CD8-positive, alpha-beta memory T cell (primary cell): ENCODE data around the gene SEMA3A. TPM values are rescaled to one million over a fixed set of nuclear protein-coding genes. Genes with fewer than 3 reads are reported as not detected.
A peak's percentile ranks its signal among the peaks of the same experiment; 100 is the strongest.

Source experiments
- CTCF ChIA-PET: fragments of 350-600 bp; sonication (Branson Sonifier 250); formaldehyde crosslinking; loops from one replicate; lab custom pipeline; 2021; ENCODE audit warnings: antibody characterized with exemption; lab: Charles Lee
- POLR2A ChIA-PET: fragments of 350-600 bp; sonication (Branson Sonifier 250); formaldehyde crosslinking; loops from one replicate; lab custom pipeline; 2021; ENCODE audit warnings: antibody characterized with exemption; lab: Charles Lee
- DNase-seq, 5 donors: peaks; one replicate each; pipeline versions ENCODE4 v3.0.0 to v3.0.0-alpha.2; 2020 to 2022; ENCODE audit warnings: mixed read lengths in 1 of 5
- H3K27ac ChIP-seq: one replicate; pipeline ENCODE4 v1.7.0; 2013; ENCODE audit warnings: low read depth, mild to moderate bottlenecking, low read length, moderate library complexity
- H3K27me3 ChIP-seq: 2 replicates; pipeline ENCODE4 v1.7.0; 2013; ENCODE audit warnings: low read length, mild to moderate bottlenecking; ENCODE audit not compliant: insufficient read depth, poor library complexity, severe bottlenecking
- H3K36me3 ChIP-seq: 2 replicates; pipeline ENCODE4 v1.7.0; 2013; ENCODE audit warnings: mild to moderate bottlenecking, low read length, moderate library complexity; ENCODE audit not compliant: insufficient read depth
- H3K4me1 ChIP-seq: 2 replicates; pipeline ENCODE4 v1.7.0; 2013; ENCODE audit warnings: mild to moderate bottlenecking, low read length, moderate library complexity; ENCODE audit not compliant: insufficient read depth
- H3K4me3 ChIP-seq: 2 replicates; pipeline ENCODE4 v1.7.0; 2013; ENCODE audit warnings: mild to moderate bottlenecking, low read length
- H3K9me3 ChIP-seq: 2 replicates; pipeline ENCODE4 v1.7.0; 2013; ENCODE audit warnings: mild to moderate bottlenecking, low read length
- H3K27ac Mint-ChIP-seq, 8 donors: one replicate each; pipeline ENCODE4 v1.8.0; 2020 to 2021; ENCODE audit warnings: mixed read lengths in 8 of 8, mild to moderate bottlenecking in 6 of 8, inconsistent platforms in 3 of 8, moderate library complexity in 3 of 8
- H3K27me3 Mint-ChIP-seq, 2 donors: one replicate each; pipeline ENCODE4 v1.8.0; 2020 to 2021; ENCODE audit warnings: mixed read lengths in 2 of 2, mild to moderate bottlenecking in 1 of 2, moderate library complexity in 1 of 2
- H3K36me3 Mint-ChIP-seq, 3 donors: one replicate each; pipeline ENCODE4 v1.8.0; 2020 to 2021; ENCODE audit warnings: mixed read lengths in 3 of 3, inconsistent platforms in 1 of 3, mild to moderate bottlenecking in 1 of 3
- H3K4me1 Mint-ChIP-seq, 3 donors: one replicate each; pipeline ENCODE4 v1.8.0; 2020 to 2021; ENCODE audit warnings: mixed read lengths in 3 of 3, inconsistent platforms in 1 of 3, mild to moderate bottlenecking in 1 of 3
- H3K4me3 Mint-ChIP-seq, 7 donors: one replicate each; pipeline ENCODE4 v1.8.0; 2020 to 2021; ENCODE audit warnings: mixed read lengths in 7 of 7, mild to moderate bottlenecking in 6 of 7, moderate library complexity in 4 of 7, inconsistent platforms in 2 of 7
- H3K9me3 Mint-ChIP-seq, 5 donors: one replicate each; pipeline ENCODE4 v1.8.0; 2020 to 2022; ENCODE audit warnings: mixed read lengths in 5 of 5, mild to moderate bottlenecking in 3 of 5, moderate library complexity in 2 of 5, inconsistent platforms in 1 of 5
- polyA plus RNA-seq: library from polyadenylated mRNA; unstranded; fragments of 300-500 nt; fragmentation: Illumina TruSeq; gene quantifications from one replicate; pipeline ENCODE4 v1.2.3, GENCODE V29; 2021
- total RNA-seq, 2 experiments: library from RNA; stranded (reverse); gene quantifications; one replicate each; pipeline ENCODE4 v1.2.3, GENCODE V29; 2021

Gene SEMA3A
- total and polyA plus RNA-seq, 3 experiments from 2014 or later, result not detected

- Mint-ChIP-seq H3K4me1 (no peaks in the 10 kb centered on the region), H3K36me3 (peaks cover 0 to 2% (median 0%) of the 10 kb centered on the region in 3 donors), H3K9me3 (peaks cover 2 to 11% (median 7%) of the 10 kb centered on the region in 5 donors), H3K27ac (no peak overlapping the region), H3K27me3 (no peaks in the 10 kb centered on the region), H3K4me3 (no peak overlapping the region)
- Histone ChIP-seq H3K4me1 (no peaks in the 10 kb centered on the region), H3K9me3 (no peaks in the 10 kb centered on the region), H3K36me3 (no peaks in the 10 kb centered on the region), H3K4me3 (no peak overlapping the region), H3K27me3 (no peaks in the 10 kb centered on the region), H3K27ac (no peak overlapping the region)
- CTCF ChIA-PET, result no interaction called here
- POLR2A ChIA-PET, result interaction anchor here (0.6 kb wide), 1 partner anchor 196 kb away, joined by 3 read pairs; no protein-coding TSS in a partner anchor
- peak in 1 of 5 donors; percentile 47 for DNase-seq
Observed at GRCh38 chr7:83936056-83936708, 258.4 kb downstream of the SEMA3A start.

- H3K36me3 ChIP-seq, result no peaks in the 10 kb centered on the region
- ChIA-PET CTCF (no interaction called here), POLR2A (no interaction called here)
- Mint-ChIP-seq H3K4me1 (no peaks in the 10 kb centered on the region), H3K4me3 (no peak overlapping the region), H3K27me3 (no peaks in the 10 kb centered on the region), H3K27ac (no peak overlapping the region), H3K9me3 (peaks cover 0 to 11% (median 6%) of the 10 kb centered on the region in 5 donors), H3K36me3 (peaks cover 0 to 2% (median 0%) of the 10 kb centered on the region in 3 donors)
- H3K4me3 ChIP-seq, result no peak overlapping the region
- DNase-seq, result no peak
- H3K4me1 ChIP-seq, result no peaks in the 10 kb centered on the region
- no peaks in the 10 kb centered on the region for H3K27me3 ChIP-seq
- no peaks in the 10 kb centered on the region for H3K9me3 ChIP-seq
- H3K27ac ChIP-seq, result no peak overlapping the region
Observed at GRCh38 chr7:83934118-83934734, 260.4 kb downstream of the SEMA3A start.

- H3K9me3 Mint-ChIP-seq, result peaks cover 0 to 9% (median 3%) of the 10 kb centered on the region in 5 donors
- no peak for DNase-seq
- H3K27ac Mint-ChIP-seq, result no peak overlapping the region
- no peak overlapping the region for H3K4me3 Mint-ChIP-seq
- no peaks in the 10 kb centered on the region for H3K4me1 ChIP-seq
- H3K36me3 ChIP-seq, result no peaks in the 10 kb centered on the region
- H3K4me1 Mint-ChIP-seq, result no peaks in the 10 kb centered on the region
- no peak overlapping the region for H3K4me3 ChIP-seq
- H3K27me3 Mint-ChIP-seq, result no peaks in the 10 kb centered on the region
- peaks cover 0 to 2% (median 0%) of the 10 kb centered on the region in 3 donors for H3K36me3 Mint-ChIP-seq
- ChIA-PET POLR2A (no interaction called here), CTCF (no interaction called here)
- no peaks in the 10 kb centered on the region for H3K9me3 ChIP-seq
- H3K27me3 ChIP-seq, result no peaks in the 10 kb centered on the region
- no peak overlapping the region for H3K27ac ChIP-seq
Observed at GRCh38 chr7:83931968-83932367, 262.6 kb downstream of the SEMA3A start.

- no peaks in the 10 kb centered on the region for H3K27me3 ChIP-seq
- no peaks in the 10 kb centered on the region for H3K36me3 ChIP-seq
- no peaks in the 10 kb centered on the region for H3K4me1 Mint-ChIP-seq
- no peak overlapping the region for H3K27ac Mint-ChIP-seq
- no peak overlapping the region for H3K4me3 ChIP-seq
- no peak overlapping the region for H3K4me3 Mint-ChIP-seq
- DNase-seq, result no peak
- peaks cover 1 to 12% (median 4%) of the 10 kb centered on the region in 5 donors for H3K9me3 Mint-ChIP-seq
- ChIA-PET CTCF (no interaction called here), POLR2A (no interaction called here)
- H3K27ac ChIP-seq, result no peak overlapping the region
- no peaks in the 10 kb centered on the region for H3K36me3 Mint-ChIP-seq
- no peaks in the 10 kb centered on the region for H3K4me1 ChIP-seq
- H3K9me3 ChIP-seq, result no peaks in the 10 kb centered on the region
- no peaks in the 10 kb centered on the region for H3K27me3 Mint-ChIP-seq
Observed at GRCh38 chr7:83930262-83930661, 264.3 kb downstream of the SEMA3A start.

- H3K4me1 Mint-ChIP-seq, result no peaks in the 10 kb centered on the region
- no peak overlapping the region for H3K27ac Mint-ChIP-seq
- Histone ChIP-seq H3K27ac (no peak overlapping the region), H3K27me3 (no peaks in the 10 kb centered on the region), H3K36me3 (no peaks in the 10 kb centered on the region), H3K4me3 (no peak overlapping the region), H3K4me1 (no peaks in the 10 kb centered on the region), H3K9me3 (no peaks in the 10 kb centered on the region)
- no peak overlapping the region for H3K4me3 Mint-ChIP-seq
- POLR2A ChIA-PET, result no interaction called here
- H3K36me3 Mint-ChIP-seq, result no peaks in the 10 kb centered on the region
- H3K9me3 Mint-ChIP-seq, result peaks cover 0 to 8% (median 5%) of the 10 kb centered on the region in 5 donors
- CTCF ChIA-PET, result no interaction called here
- DNase-seq, result no peak
- H3K27me3 Mint-ChIP-seq, result no peaks in the 10 kb centered on the region
Observed at GRCh38 chr7:83925860-83926259, 268.7 kb downstream of the SEMA3A start.

- H3K9me3 Mint-ChIP-seq, result peaks cover 1 to 26% (median 9%) of the 10 kb centered on the region in 5 donors
- H3K27me3 ChIP-seq, result no peaks in the 10 kb centered on the region
- no peak overlapping the region for H3K27ac Mint-ChIP-seq
- no peaks in the 10 kb centered on the region for H3K36me3 ChIP-seq
- ChIA-PET POLR2A (no interaction called here), CTCF (no interaction called here)
- no peaks in the 10 kb centered on the region for H3K4me1 ChIP-seq
- no peaks in the 10 kb centered on the region for H3K4me1 Mint-ChIP-seq
- no peaks in the 10 kb centered on the region for H3K9me3 ChIP-seq
- no peaks in the 10 kb centered on the region for H3K27me3 Mint-ChIP-seq
- no peak overlapping the region for H3K4me3 Mint-ChIP-seq
- no peak overlapping the region for H3K27ac ChIP-seq
- no peaks in the 10 kb centered on the region for H3K36me3 Mint-ChIP-seq
- no peak overlapping the region for H3K4me3 ChIP-seq
- no peak for DNase-seq
Observed at GRCh38 chr7:83921941-83922607, 272.5 kb downstream of the SEMA3A start.

- no peak for DNase-seq
- H3K9me3 ChIP-seq, result no peaks in the 10 kb centered on the region
- H3K4me1 ChIP-seq, result no peaks in the 10 kb centered on the region
- H3K36me3 ChIP-seq, result no peaks in the 10 kb centered on the region
- ChIA-PET CTCF (no interaction called here), POLR2A (no interaction called here)
- peaks cover 4 to 28% (median 5%) of the 10 kb centered on the region in 5 donors for H3K9me3 Mint-ChIP-seq
- no peaks in the 10 kb centered on the region for H3K4me1 Mint-ChIP-seq
- H3K27me3 Mint-ChIP-seq, result no peaks in the 10 kb centered on the region
- no peak overlapping the region for H3K27ac Mint-ChIP-seq
- no peak overlapping the region for H3K4me3 ChIP-seq
- no peaks in the 10 kb centered on the region for H3K27me3 ChIP-seq
- H3K27ac ChIP-seq, result no peak overlapping the region
- no peak overlapping the region for H3K4me3 Mint-ChIP-seq
- H3K36me3 Mint-ChIP-seq, result no peaks in the 10 kb centered on the region
Observed at GRCh38 chr7:83921271-83921940, 273.2 kb downstream of the SEMA3A start.

- CTCF ChIA-PET, result no interaction called here
Observed at GRCh38 chr7:83918142-83918541, 276.4 kb downstream of the SEMA3A start.

More at GRCh38 chr7:83918142-83918541, 276.4 kb downstream of the SEMA3A start:
- no peaks in the 10 kb centered on the region for H3K9me3 ChIP-seq
- H3K4me1 Mint-ChIP-seq, result no peaks in the 10 kb centered on the region
- H3K36me3 ChIP-seq, result no peaks in the 10 kb centered on the region
- H3K27ac ChIP-seq, result no peak overlapping the region
- DNase-seq, result no peak
- H3K4me3 Mint-ChIP-seq, result no peak overlapping the region
- H3K27me3 Mint-ChIP-seq, result no peaks in the 10 kb centered on the region
- H3K27me3 ChIP-seq, result no peaks in the 10 kb centered on the region
- POLR2A ChIA-PET, result no interaction called here
- H3K4me3 ChIP-seq, result no peak overlapping the region
- H3K4me1 ChIP-seq, result no peaks in the 10 kb centered on the region
- no peaks in the 10 kb centered on the region for H3K36me3 Mint-ChIP-seq
- peaks cover 3 to 39% (median 8%) of the 10 kb centered on the region in 5 donors for H3K9me3 Mint-ChIP-seq
- H3K27ac Mint-ChIP-seq, result no peak overlapping the region
